Medulla oblongata (tissue), 1 donor: ENCODE data around the gene TRIM71.
"Not testable (repeated sequence)": the region's sequence is repeated elsewhere in the genome, so short reads cannot be mapped to it uniquely, and the experiment has no call there.

Source experiments
- DNase-seq: peaks from one replicate; pipeline ENCODE4 v3.0.0-alpha.2; 2015; ENCODE audit errors: extremely low spot score

Gene TRIM71

GRCh38 chr3:32934150-32934742 lies 116.4 kb downstream of the TRIM71 start:
- DNase-seq = peak; percentile 17

GRCh38 chr3:32937331-32937730 lies 119.5 kb downstream of the TRIM71 start:
- DNase-seq = no peak

GRCh38 chr3:32939531-32940284 lies 121.9 kb downstream of the TRIM71 start:
- DNase-seq = not testable (repeated sequence)

- no peak for DNase-seq
Observed at GRCh38 chr3:32940726-32941125, 122.9 kb downstream of the TRIM71 start.

GRCh38 chr3:32945136-32945535 lies 127.3 kb downstream of the TRIM71 start:
- DNase-seq = no peak

DNA sequence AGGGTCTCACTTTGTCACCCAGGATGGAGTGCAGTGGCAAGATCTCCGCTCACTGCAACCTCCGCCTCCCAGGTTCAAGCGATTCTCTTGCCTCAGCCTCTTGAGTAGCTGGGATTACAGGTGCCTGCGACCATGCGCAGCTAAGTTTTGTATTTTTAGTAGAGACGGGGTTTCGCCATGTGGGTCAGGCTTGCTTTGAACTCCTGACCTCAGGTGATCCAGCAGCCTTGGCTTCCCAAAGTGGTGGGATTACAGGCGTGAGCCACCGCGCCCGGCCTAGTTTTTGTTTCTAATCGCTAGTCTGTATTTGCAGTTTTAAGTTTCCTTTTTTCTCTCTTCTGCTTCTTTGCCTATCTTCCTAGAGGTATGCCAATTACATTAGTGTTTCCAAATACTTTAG lies 127.8 kb downstream of the TRIM71 start:
- DNase-seq = not testable (repeated sequence)

GRCh38 chr3:32946973-32947788 lies 129.4 kb downstream of the TRIM71 start:
- no peak for DNase-seq
